LNCaP clone FGC (cell line): ENCODE measurements around the gene HDC.

Experiments used
- DNase-seq: peaks from one replicate; pipeline ENCODE4 v3.0.0-alpha.2; 2011; ENCODE audit warnings: low read depth
- H3K4me3 ChIP-seq: 2 replicates; pipeline ENCODE4 v1.5.1; 2011; ENCODE audit warnings: mild to moderate bottlenecking, low read depth, low read length, control low read depth
- CTCF ChIP-seq: IDR thresholded peaks from 2 replicates; pipeline ENCODE4 v1.5.1; 2012; ENCODE audit warnings: mild to moderate bottlenecking; ENCODE audit not compliant: control insufficient read depth, insufficient read depth; ENCODE audit errors: extremely low read depth

Gene HDC

GRCh38 chr15:50265620-50266019, at the start of gene HDC:
Gene HDC (minus strand): TSS chr15:50265726. CDS start chr15:50265623, 103 bp downstream.
- no peak for DNase-seq
- no peak for TF ChIP-seq CTCF

GRCh38 chr15:50312636-50313035, 47.1 kb upstream of the HDC start:
- no peak for DNase-seq
- H3K4me3 ChIP-seq, result no peak overlapping the region
- TF ChIP-seq CTCF, result no peak

More at GRCh38 chr15:50265620-50266019, at the start of gene HDC:
- H3K4me3 ChIP-seq, result no peak within 1 kb of the TSS

- no peak for DNase-seq
- H3K4me3 ChIP-seq, result no peak overlapping the region
- no peak for TF ChIP-seq CTCF
Measured at GRCh38 chr15:50307799-50308198, 42.3 kb upstream of the HDC start.

GRCh38 chr15:50304836-50305235, 39.3 kb upstream of the HDC start:
- DNase-seq, result no peak
- H3K4me3 ChIP-seq, result no peak overlapping the region
- no peak for TF ChIP-seq CTCF

GRCh38 chr15:50302581-50302980, 37.1 kb upstream of the HDC start:
- no peak for DNase-seq
- no peak overlapping the region for H3K4me3 ChIP-seq
- no peak for TF ChIP-seq CTCF

GRCh38 chr15:50298340-50298739, 32.8 kb upstream of the HDC start:
- no peak overlapping the region for H3K4me3 ChIP-seq
- TF ChIP-seq CTCF, result no peak
- DNase-seq, result no peak

GRCh38 chr15:50295966-50296365, 30.4 kb upstream of the HDC start:
- no peak overlapping the region for H3K4me3 ChIP-seq
- no peak for DNase-seq
- no peak for TF ChIP-seq CTCF
